IPS-11a (cell line): ENCODE data around the gene SERTAD3.
"Not testable (repeated sequence)": the region's sequence is repeated elsewhere in the genome, so short reads cannot be mapped to it uniquely, and the experiment has no call there.

ENCODE experiments used
- H3K4me3 ChIP-seq: one replicate; pipeline ENCODE4 v1.5.1; 2013; ENCODE audit warnings: low read depth, low read length, control low read depth

The SERTAD3 gene

GRCh38 chr19:40458597-40458974 lies 14.5 kb upstream of the SERTAD3 start:
- no peak overlapping the region for H3K4me3 ChIP-seq

GRCh38 chr19:40457953-40458596 lies 13.9 kb upstream of the SERTAD3 start:
- H3K4me3 ChIP-seq = no peak overlapping the region

- no peak overlapping the region for H3K4me3 ChIP-seq
Observed at GRCh38 chr19:40457048-40457447, 12.9 kb upstream of the SERTAD3 start.

DNA sequence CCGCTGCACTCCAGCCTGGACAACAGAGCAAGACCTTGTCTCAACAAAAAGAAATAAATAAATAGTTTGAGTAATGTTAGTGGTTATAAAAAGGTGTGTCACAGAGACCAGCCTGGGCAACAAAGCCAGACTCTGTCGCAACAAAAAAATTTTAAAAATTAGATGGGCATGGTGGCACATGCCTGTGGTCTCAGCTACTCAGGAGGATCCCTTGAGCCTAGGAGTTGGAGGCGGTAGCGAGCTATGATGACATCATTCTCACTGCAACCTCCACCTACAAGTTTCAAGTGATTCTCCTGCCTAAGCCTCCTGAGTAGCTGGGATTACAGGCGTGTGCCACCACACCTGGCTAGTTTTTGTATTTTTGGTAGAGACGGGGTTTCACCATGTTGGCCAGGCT lies 9.8 kb upstream of the SERTAD3 start:
- not testable (repeated sequence) for H3K4me3 ChIP-seq

DNA sequence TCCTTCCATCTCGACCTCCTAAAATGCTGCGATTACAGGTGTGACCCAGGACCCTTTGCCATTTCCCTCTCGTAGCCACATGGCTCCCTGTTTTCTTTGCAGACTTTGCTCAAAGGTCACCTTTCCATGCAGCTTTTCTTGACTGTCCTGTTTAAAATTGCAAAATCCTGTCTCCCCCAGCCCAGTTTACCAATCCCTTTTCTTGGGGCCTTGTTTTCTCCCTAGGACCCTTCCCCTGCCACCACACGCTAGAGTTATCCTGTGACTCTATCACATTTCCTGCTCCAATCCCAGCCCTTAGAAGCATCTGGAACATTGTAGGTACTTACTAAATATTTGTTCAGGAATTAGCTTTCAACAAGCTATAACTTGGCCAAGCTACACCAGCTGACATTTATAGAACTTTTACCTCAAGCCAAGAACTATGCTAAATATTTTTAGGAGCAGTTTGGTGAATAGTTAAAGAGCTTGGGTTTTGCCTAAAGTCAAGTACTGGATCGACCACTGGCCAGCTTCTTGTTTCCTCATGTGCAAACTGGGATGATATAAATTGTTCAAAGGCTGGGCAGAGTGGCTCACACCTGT lies 9.1 kb upstream of the SERTAD3 start:
- no peak overlapping the region for H3K4me3 ChIP-seq

- H3K4me3 ChIP-seq = no peak overlapping the region
Observed at GRCh38 chr19:40452016-40452415, 7.9 kb upstream of the SERTAD3 start.

DNA sequence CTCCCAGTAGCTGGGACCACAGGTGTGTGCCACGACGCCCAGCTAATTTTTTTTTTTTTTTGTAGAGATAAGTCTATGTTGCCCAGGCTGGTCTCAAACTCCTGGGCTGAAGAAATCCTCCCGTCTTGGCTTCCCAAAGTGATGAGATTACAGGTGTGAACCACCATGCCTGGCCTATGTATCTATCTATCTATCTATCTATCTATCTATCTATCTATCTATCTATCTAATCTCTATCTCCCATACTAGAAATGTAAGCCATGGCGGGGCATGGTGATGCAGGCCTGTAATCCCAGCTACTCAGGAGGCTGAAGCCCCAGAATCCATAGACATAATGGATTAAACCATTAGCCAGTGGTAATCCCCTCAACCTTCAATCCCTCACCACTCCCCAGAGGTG lies 6.5 kb upstream of the SERTAD3 start:
- no peak overlapping the region for H3K4me3 ChIP-seq

GRCh38 chr19:40449506-40449905 lies 5.4 kb upstream of the SERTAD3 start:
- H3K4me3 ChIP-seq = no peak overlapping the region

DNA sequence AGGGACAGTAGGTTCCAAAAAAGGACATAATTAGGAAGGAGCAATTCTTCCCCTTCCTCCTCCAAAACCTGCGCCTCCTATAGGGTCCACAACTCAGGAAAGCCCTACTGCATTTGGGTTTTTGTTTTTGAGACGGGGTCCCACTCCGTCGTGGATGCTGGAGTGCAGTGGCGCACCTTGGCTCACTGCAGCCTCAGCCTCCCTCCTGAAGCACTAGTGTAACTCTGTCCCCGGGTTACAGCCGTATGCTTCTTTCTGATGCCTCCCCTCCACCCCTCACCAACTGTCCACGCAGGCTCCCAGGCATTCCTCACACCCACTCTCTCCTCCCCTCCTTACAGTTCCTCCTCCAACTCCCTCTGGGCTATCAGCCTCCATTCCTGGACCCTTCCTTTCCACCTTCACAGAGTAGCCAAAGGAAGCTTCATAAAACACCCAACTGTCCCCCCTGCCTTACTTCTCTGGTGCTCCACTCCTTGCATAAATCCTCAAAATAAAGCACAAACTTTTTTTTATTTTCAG lies 2.2 kb upstream of the SERTAD3 start:
- no peak overlapping the region for H3K4me3 ChIP-seq

DNA sequence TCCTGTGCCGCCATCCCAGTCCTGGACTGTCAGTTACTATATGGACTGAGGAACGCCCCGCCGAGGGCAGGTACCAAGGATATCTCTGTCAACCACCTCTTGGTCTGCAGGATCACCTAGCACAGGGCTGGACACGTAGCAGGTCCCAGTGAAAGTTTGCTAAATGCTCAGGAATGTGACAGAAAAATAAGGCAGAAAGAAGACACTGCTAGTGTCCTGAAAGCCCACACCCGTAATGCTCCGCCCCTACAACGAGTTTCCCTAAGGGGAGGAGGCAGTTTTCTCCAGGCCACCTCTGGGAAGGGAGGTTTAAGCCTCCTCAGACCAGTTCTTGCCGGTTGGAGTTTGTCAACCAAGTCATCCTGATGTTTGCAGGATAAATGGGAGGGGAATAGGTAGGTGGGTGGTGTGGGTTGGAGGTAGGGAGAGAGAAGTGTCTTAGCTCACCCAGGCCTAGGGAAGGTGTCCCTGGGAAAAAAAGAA lies 1.7 kb upstream of the SERTAD3 start:
- no peak overlapping the region for H3K4me3 ChIP-seq

DNA sequence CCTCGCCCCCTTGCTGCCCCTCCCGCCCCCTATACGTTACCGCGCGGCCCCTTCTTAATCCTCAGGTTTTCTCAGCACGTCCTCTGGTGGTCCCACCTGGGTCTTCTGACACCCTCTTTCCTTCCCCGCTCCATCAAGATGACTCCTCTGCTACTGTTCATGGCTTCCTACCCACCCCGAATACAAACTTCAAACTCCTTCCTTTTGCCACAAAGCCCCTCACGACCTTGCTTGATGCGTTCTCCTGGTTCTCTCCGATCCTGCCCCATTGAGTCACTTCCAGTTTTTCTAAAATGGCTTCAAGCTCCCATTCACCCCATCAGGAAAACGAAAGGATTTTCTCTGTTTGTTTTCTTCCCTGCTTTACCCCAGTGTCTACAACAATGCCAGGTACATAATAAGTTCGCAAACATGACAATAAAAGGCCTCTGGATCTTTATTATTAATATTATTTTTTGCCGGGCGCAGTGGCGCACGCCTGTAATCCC lies 734 bp upstream of the SERTAD3 start:
- peak overlapping the region; percentile 94 for H3K4me3 ChIP-seq

DNA sequence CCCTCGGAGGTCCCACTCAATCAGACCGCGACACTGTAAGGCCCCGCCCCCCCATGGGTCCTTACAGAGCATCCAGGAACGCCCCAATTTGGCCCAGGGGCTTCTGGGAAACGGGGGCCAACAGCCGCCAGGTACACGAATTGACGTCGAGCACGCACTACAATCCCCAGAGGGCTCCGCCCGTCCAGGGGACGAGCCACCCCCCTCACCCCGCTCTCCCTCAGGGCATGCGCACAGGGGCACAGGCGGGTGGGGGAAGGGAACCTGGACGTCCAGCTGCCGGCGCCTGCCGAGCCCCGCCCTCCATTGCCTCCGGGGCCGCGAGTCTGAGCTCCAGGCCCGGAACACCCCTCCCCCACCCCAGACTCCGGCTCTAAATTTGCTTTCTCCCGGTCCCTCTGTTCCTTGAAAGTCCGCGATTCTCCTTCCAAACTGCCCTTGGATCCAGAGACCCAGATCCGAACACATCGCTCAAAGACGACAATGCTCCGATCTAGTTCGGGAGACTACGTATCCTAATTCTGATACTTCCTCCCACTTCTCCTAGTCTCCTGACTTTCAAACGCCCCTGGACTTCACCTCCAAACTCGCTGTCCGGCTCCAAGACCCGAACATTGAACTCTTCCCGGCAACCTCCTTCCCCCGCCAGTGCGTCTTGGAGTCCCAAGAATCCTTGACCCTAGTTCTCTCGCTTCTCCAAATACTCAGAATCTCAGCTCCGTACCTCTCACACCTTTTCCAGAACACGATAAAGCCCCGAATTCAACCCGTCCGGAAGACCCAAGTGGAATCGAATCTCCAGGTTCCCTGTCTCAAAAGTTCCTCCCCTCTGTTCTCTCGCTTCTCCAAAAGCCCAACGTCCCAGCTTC lies 770 bp downstream of the SERTAD3 start:
- H3K4me3 ChIP-seq = peak overlapping the region; percentile 94

GRCh38 chr19:40442328-40443130 lies 1.6 kb downstream of the SERTAD3 start:
- peak overlapping the region; percentile 52 for H3K4me3 ChIP-seq

DNA sequence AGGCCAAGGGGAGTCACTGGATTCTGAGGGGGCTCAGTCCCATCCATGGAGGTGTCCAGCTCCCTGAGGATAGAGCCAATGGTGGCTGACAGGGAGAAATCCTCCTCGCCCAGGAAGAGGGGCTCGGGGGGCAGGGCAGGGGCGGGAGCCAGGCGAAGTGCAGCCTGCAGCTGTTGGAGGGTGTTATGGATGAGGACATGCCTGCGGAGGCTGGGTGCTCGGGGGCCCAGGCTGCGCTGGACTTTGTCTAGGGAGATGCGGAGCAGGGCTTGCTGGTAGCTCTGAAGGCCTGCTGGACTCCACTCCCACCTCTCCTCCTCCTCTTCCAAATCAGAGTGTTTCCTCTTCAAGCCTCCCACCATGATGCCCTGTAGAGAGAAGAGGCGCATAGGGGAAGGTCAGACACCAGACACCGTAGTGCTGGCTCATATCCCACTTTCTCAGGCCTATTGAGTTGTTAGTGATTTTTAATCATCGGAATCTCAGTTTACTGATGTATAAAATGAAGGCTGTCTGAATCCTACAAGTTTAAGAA lies 2.3 kb downstream of the SERTAD3 start:
- H3K4me3 ChIP-seq = no peak overlapping the region

DNA sequence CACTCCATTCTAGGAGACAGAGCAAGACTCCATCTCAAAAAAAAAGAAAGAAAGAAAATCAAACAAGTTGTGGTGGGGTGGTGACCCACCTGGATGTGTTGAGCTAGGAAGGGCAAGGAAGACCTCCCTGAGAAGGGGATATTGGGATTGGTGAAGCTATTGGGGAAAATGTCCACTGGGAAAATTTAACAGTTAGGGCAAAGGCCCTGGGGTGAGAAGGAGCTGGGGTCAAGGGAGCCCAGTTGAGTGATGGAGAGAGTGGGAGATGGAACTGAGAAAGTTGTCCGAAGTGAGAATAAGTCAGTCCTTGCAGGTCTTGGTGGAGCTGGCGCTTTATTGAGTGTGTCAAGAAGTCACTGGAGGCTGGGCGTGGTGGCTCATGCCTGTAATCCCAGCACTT lies 5.9 kb downstream of the SERTAD3 start:
- H3K4me3 ChIP-seq = no peak overlapping the region

- H3K4me3 ChIP-seq = peak overlapping the region; percentile 30
Observed at GRCh38 chr19:40433391-40434216, 10.5 kb downstream of the SERTAD3 start.

DNA sequence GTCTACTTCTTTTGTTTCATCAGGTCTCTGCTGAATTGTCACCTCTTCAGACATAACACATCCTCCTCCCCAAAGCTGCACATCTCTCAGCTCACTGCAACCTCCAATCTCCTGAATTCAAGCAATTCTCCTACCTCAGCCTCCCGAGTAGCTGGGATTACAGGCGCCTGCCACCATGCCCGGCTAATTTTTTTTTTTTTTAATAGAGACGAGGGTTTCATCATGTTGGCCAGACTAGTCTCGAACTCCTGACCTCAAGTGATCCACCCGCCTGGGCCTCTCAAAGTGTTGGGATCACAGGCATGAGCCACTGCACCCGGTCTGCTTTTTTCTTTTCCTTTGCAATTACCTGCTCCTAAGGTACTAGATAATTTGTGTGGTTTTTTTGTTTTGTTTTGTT lies 11.4 kb downstream of the SERTAD3 start:
- not testable (repeated sequence) for H3K4me3 ChIP-seq

DNA sequence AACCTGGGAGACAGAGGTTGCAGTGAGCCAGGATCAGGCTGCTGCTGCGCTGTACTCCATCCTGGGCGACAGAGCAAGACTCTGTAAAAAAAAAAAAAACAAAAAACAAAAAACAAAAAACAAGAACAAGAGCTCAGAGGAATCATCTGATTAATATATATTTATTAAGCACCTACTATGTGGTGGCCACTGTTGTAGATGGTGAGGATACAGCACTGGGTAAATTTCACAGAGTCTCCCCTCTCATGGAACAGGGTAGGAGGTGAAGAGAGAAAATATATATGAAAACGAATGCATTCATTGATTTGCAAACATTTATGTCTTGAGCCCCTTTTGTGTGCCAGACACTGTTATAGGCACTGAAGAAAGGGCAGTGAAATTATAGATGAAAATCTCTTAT lies 12.4 kb downstream of the SERTAD3 start:
- H3K4me3 ChIP-seq = no peak overlapping the region

DNA sequence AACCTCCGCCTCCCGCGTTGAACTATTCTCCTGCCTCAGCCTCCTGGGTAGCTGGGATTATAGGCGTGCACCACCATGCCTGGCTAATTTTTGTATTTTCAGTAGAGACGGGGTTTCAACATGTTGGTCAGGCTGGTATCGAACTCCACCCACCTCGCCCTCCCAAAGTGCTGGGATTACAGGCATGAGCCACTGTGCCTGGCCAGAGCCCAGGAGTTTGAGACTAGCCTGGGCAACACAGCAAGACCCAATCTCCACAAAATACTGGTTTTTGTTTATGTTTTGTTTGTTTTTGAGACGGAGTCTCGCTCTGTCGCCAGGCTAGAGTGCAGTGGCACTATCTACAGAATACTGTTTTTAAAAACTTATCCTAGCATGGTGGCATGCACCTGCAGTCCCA lies 13.9 kb downstream of the SERTAD3 start:
- not testable (repeated sequence) for H3K4me3 ChIP-seq

DNA sequence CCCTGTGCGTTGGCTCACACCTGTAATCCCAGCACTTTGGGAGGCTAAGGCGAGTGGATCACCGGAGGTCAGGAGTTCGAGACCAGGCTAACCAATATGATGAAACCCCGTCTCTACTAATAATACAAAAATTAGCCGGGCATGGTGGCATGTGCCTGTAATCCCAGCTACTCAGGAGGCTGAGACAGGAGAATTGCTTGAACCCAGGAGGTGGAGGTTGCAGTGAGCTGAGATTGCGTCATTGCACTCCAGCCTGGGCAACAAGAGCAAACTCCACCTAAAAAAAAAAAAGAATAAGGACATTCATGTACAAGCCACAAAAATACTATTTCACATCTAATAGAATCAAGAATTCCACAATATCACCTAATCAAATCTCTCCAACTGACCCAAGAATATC lies 15.9 kb downstream of the SERTAD3 start:
- not testable (repeated sequence) for H3K4me3 ChIP-seq
